ENCODE measurements around the gene C13orf42. TPM values are rescaled to one million over a fixed set of nuclear protein-coding genes. Genes with fewer than 3 reads are reported as not detected.

Gene C13orf42
- total RNA-seq, 1 donor from 2014 or later, result not detected

DNA sequence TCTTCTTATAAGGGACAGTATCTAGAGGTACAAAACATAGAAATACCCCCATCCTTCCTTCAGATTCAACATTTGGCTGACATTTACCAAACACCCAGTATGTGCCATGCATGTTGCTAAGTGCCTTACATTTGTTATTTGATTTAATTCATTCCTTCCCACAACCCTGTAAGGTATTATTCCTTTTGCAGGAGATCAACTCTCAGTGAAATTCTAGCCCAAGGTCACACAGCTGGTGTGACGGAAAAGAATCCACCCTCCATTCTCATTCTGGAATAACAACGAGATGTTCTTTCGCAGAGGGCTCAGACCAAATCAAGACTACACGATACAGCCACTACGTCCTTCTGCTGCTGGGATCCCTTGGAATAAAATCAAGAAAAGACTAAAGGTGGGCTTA lies 67.8 kb downstream of the C13orf42 start:
- Mint-ChIP-seq H3K4me1 (no peaks in the 10 kb centered on the region), H3K36me3 (ENCODE audit: low read depth) (no peaks in the 10 kb centered on the region), H3K27ac (no peak overlapping the region), H3K27me3 (peaks cover 3% of the 10 kb centered on the region), H3K4me3 (no peak overlapping the region), H3K9me3 (no peaks in the 10 kb centered on the region)
- ATAC-seq (ENCODE audit: low read depth), result no peak
- intact Hi-C loops (cut with micrococcal nuclease), result no loop called here
- TF ChIP-seq, protein P1, sequence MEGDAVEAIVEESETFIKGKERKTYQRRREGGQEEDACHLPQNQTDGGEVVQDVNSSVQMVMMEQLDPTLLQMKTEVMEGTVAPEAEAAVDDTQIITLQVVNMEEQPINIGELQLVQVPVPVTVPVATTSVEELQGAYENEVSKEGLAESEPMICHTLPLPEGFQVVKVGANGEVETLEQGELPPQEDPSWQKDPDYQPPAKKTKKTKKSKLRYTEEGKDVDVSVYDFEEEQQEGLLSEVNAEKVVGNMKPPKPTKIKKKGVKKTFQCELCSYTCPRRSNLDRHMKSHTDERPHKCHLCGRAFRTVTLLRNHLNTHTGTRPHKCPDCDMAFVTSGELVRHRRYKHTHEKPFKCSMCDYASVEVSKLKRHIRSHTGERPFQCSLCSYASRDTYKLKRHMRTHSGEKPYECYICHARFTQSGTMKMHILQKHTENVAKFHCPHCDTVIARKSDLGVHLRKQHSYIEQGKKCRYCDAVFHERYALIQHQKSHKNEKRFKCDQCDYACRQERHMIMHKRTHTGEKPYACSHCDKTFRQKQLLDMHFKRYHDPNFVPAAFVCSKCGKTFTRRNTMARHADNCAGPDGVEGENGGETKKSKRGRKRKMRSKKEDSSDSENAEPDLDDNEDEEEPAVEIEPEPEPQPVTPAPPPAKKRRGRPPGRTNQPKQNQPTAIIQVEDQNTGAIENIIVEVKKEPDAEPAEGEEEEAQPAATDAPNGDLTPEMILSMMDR (IDR thresholded peaks at IDR 0.05), result no peak
- POLR2A ChIA-PET, result no interaction called here
- no peak for DNase-seq
- CTCF ChIA-PET, result no interaction called here

DNA sequence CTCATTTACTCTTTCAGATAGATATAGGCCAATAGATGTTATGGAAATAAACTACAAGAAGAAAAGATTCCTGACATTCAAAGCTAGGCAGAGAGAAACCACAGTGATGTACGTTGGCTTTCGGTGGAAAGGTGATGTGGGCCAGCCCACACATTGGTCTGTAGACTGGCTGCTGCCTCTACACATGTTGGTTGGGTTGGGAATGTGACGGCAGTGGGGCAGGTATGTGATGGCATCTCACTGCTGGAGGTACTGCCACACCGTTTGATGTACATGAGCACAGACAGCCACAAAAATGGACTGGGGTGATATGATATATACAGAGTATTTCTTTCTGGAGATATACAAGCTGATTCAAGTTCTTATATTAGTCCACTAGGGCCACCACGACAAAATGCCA lies 69.4 kb downstream of the C13orf42 start:
- Mint-ChIP-seq H3K4me1 (no peaks in the 10 kb centered on the region), H3K36me3 (ENCODE audit: low read depth) (no peaks in the 10 kb centered on the region), H3K4me3 (no peak overlapping the region), H3K9me3 (no peaks in the 10 kb centered on the region), H3K27me3 (peaks cover 3% of the 10 kb centered on the region), H3K27ac (no peak overlapping the region)
- intact Hi-C loops (cut with micrococcal nuclease), result no loop called here
- CTCF ChIA-PET, result no interaction called here
- no peak for ATAC-seq (ENCODE audit: low read depth)
- TF ChIP-seq, protein P1 (IDR thresholded peaks at IDR 0.05), result no peak
- no peak for DNase-seq
- POLR2A ChIA-PET, result no interaction called here

DNA sequence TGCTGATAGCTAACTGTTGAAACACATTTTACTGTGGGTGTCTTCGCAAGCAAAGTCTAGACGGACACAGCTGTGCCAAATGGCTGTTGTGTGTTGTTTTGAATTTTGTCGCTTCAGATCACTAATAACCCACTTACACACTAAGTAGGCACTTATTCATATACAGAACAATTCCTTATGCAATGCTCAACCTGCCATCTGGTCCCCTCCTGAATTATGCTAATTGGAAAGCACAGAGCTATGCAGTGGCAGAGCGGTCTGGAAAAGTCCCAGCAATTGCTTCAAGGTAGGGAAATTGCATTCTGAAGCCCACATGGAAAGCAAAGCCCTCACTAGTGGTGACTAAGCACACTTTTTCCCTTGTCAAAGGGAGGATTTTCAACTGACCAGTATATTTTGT lies 69.9 kb downstream of the C13orf42 start:
- no peaks in the 10 kb centered on the region for H3K9me3 Mint-ChIP-seq
- CTCF ChIA-PET, result no interaction called here
- ATAC-seq (ENCODE audit: low read depth), result no peak

DNA sequence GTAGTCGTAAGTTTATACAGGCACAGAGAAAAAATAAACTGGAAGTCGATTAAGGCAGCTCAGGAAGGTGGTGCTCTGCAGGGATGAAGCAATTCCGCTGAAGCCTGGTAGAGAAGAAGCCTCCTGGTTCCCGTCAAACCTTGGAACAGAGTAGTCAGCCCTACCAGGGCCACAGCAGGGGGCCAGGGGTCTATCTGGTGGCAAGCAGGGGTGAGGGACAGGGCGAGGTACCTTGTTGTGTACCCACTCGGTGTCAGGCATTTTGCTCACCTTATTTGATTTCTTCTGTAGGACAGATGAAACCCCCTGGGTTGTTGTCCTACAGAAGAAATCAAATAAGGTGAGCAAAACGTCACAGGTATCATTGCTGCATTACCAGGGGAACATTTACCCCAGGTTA lies 70.6 kb downstream of the C13orf42 start:
- H3K9me3 Mint-ChIP-seq, result no peaks in the 10 kb centered on the region
- H3K4me3 Mint-ChIP-seq, result no peak overlapping the region
- H3K36me3 Mint-ChIP-seq (ENCODE audit: low read depth), result no peaks in the 10 kb centered on the region
- ATAC-seq (ENCODE audit: low read depth) (no peak), DNase-seq (no peak)
- TF ChIP-seq, protein P1 (IDR thresholded peaks at IDR 0.05), result no peak
- H3K27me3 Mint-ChIP-seq, result peaks cover 3% of the 10 kb centered on the region
- H3K4me1 Mint-ChIP-seq, result no peaks in the 10 kb centered on the region
- H3K27ac Mint-ChIP-seq, result no peak overlapping the region
- intact Hi-C loops (cut with micrococcal nuclease), result no loop called here
- CTCF ChIA-PET, result no interaction called here
- POLR2A ChIA-PET, result no interaction called here

More for the DNA sequence above, 69.9 kb downstream of the C13orf42 start:
- TF ChIP-seq, protein P1 (IDR thresholded peaks at IDR 0.05), result no peak
- POLR2A ChIA-PET, result no interaction called here
- Mint-ChIP-seq H3K27ac (no peak overlapping the region), H3K36me3 (ENCODE audit: low read depth) (no peaks in the 10 kb centered on the region), H3K4me3 (no peak overlapping the region), H3K4me1 (no peaks in the 10 kb centered on the region), H3K27me3 (peaks cover 3% of the 10 kb centered on the region)
- DNase-seq, result no peak
- intact Hi-C loops (cut with micrococcal nuclease), result no loop called here

DNA sequence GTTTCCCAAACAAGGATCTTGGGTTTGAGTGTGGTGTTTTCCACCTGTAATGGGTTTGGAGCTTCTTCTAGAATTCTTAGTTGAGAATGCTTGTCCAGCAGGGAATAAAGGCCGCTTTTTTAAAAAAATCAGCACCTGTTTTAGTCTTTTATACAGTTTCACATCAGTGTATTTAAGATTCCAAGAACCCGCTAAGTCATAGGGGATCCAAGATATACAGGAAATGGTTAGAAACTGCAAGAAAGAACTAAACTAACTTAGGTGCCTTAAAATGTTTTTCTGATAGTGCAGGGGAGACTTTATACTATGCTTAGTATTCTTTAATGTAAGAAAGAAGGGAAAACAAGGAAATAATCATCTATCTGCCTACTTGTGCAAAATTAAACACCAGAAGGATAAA lies 74.7 kb downstream of the C13orf42 start:
- TF ChIP-seq, protein P1 (IDR thresholded peaks at IDR 0.05), result no peak
- Mint-ChIP-seq H3K9me3 (no peaks in the 10 kb centered on the region), H3K27ac (no peak overlapping the region), H3K4me1 (no peaks in the 10 kb centered on the region), H3K36me3 (ENCODE audit: low read depth) (no peaks in the 10 kb centered on the region), H3K4me3 (no peak overlapping the region), H3K27me3 (no peaks in the 10 kb centered on the region)
- intact Hi-C loops (cut with micrococcal nuclease), result no loop called here
- POLR2A ChIA-PET, result no interaction called here
- ATAC-seq (ENCODE audit: low read depth) (no peak), DNase-seq (no peak)
- CTCF ChIA-PET, result no interaction called here
